GM23248 (cell line): ENCODE measurements around the gene ZNF407.

Experiments used
- EZH2 ChIP-seq: fragments of 200-600 bp; sonication (generic); IDR thresholded peaks from 2 replicates; pipeline ENCODE4 v1.6.1; 2018; ENCODE audit warnings: antibody characterized with exemption, mild to moderate bottlenecking; ENCODE audit not compliant: insufficient read depth, poor library complexity, severe bottlenecking
- EZH2phosphoT487 ChIP-seq: fragments of 200-600 bp; sonication (generic); IDR thresholded peaks from 2 replicates; pipeline ENCODE4 v1.6.1; 2018; ENCODE audit warnings: antibody characterized with exemption, moderate library complexity, mild to moderate bottlenecking, low read depth; ENCODE audit not compliant: insufficient read depth

DNA sequence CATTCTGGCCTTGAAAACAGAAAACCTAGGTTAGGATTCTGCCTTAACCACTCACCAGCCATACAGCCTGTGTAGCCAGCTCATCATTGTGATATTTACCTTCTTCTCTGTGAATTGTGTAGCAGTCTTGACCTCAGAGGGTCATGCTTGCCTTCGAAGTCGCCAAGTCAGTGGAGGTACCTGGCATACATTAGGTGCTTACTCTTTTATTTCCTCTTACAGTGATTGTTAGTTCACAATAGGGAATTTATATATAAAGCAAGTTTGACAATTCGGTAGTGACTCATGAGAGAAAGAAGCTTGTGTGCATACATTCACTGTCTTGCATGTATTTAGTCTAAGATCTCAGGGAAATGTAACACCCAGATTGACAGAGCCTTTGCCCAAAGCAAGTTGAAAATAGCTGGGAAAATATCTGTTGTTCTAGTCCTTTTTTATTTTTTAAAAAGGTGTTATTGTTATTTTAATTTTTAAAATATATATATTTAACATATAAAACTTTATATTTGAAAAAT lies 320.7 kb downstream of the ZNF407 start:
- TF ChIP-seq EZH2 (no peak), EZH2phosphoT487 (no peak)
